Ishikawa (cell line): ENCODE results near the gene NOS3.

Source experiments
- CEBPB ChIP-seq: IDR thresholded peaks from 2 replicates; pipeline ENCODE4 v1.6.1; 2012
- CREB1 ChIP-seq: IDR thresholded peaks from 2 replicates; pipeline ENCODE4 v1.6.1; 2012; ENCODE audit warnings: low read depth
- EGR1 ChIP-seq: IDR thresholded peaks from 2 replicates; pipeline ENCODE4 v1.6.1; 2012
- EP300 ChIP-seq: IDR thresholded peaks from 2 replicates; pipeline ENCODE4 v1.6.1; 2012; ENCODE audit warnings: borderline replicate concordance
- FOXM1 ChIP-seq: IDR thresholded peaks from 2 replicates; pipeline ENCODE4 v1.6.1; 2012; ENCODE audit warnings: low read depth, borderline replicate concordance
- NFIC ChIP-seq: IDR thresholded peaks from 2 replicates; pipeline ENCODE4 v1.6.1; 2012
- RAD21 ChIP-seq: IDR thresholded peaks from 2 replicates; pipeline ENCODE4 v1.6.1; 2012; ENCODE audit warnings: low read depth
- REST ChIP-seq: IDR thresholded peaks from 2 replicates; pipeline ENCODE4 v1.6.1; 2012; ENCODE audit warnings: low read depth, mild to moderate bottlenecking
- TAF1 ChIP-seq: IDR thresholded peaks from 2 replicates; pipeline ENCODE4 v1.6.1; 2012; ENCODE audit warnings: low read depth, mild to moderate bottlenecking
- TCF12 ChIP-seq: IDR thresholded peaks from 2 replicates; pipeline ENCODE4 v1.6.1; 2012; ENCODE audit warnings: low read depth
- TEAD4 ChIP-seq: IDR thresholded peaks from 2 replicates; pipeline ENCODE4 v1.6.1; 2012
- YY1 ChIP-seq: IDR thresholded peaks from 2 replicates; pipeline ENCODE4 v1.6.1; 2012; ENCODE audit warnings: low read depth
- ZBTB7A ChIP-seq: IDR thresholded peaks from 2 replicates; pipeline ENCODE4 v1.6.1; 2012; ENCODE audit warnings: low read depth
- TF ChIP-seq, protein P1 (sequence below): IDR thresholded peaks from 2 replicates; pipeline ENCODE4 v1.6.1; 2012
- TF ChIP-seq, protein P2 (sequence below): IDR thresholded peaks from 2 replicates; pipeline ENCODE4 v1.6.1; 2012

The NOS3 gene

GRCh38 chr7:150999001-150999400 is 8.2 kb downstream of the NOS3 start:
- TF ChIP-seq EGR1 = no peak
- no peak for TF ChIP-seq TCF12
- TF ChIP-seq, protein P1, sequence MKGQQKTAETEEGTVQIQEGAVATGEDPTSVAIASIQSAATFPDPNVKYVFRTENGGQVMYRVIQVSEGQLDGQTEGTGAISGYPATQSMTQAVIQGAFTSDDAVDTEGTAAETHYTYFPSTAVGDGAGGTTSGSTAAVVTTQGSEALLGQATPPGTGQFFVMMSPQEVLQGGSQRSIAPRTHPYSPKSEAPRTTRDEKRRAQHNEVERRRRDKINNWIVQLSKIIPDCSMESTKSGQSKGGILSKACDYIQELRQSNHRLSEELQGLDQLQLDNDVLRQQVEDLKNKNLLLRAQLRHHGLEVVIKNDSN = no peak
- no peak for TF ChIP-seq FOXM1
- TF ChIP-seq YY1 = no peak
- TF ChIP-seq REST = no peak
- TF ChIP-seq ZBTB7A = no peak
- no peak for TF ChIP-seq NFIC
- TF ChIP-seq EP300 = no peak
- no peak for TF ChIP-seq CEBPB
- no peak for TF ChIP-seq CREB1
- no peak for TF ChIP-seq TAF1
- no peak for TF ChIP-seq RAD21
- TF ChIP-seq, protein P2, sequence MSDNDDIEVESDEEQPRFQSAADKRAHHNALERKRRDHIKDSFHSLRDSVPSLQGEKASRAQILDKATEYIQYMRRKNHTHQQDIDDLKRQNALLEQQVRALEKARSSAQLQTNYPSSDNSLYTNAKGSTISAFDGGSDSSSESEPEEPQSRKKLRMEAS = no peak
- no peak for TF ChIP-seq TEAD4

DNA sequence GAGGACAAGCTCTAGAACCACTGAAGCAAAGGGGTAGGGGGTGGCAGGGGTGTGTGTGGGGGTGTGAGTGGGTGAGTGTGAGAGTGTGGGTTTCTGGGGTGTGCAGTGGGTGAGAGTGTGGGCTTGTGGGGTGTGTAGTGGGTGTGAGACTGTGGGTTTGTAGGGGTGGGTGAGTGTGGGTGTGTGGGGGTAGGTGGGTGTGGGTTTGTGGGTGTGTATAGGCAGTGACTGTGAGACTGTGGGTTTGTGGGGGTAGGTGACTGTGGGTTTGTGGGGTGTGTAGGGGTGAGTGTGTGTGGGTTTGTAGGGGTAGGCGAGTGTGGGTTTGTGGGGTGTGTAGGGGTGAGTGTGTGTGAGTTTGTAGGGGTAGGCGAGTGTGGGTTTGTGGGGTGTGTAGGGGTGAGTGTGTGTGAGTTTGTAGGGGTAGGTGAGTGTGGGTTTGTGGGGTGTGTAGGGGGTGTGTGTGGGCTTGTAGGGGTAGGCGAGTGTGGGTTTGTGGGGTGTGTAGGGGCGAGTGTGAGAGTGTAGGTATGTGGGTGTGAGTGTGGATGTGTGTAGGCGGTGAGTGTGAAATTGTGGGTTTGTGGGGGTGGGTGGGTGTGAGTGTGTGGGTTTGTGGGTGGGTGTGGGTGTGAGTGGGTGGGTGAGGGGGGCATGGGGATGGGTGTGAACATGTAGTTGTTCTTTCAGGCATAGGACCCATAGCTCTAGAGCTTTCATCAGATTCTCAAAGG is 8.8 kb downstream of the NOS3 start:
- TF ChIP-seq CREB1 (no peak), FOXM1 (no peak)

GRCh38 chr7:151000897-151001495 is 10.2 kb downstream of the NOS3 start:
- TF ChIP-seq YY1 (no peak), EP300 (no peak), TCF12 (no peak), ZBTB7A (no peak), TAF1 (no peak), FOXM1 (no peak), EGR1 (no peak), CEBPB (no peak), CREB1 (no peak), NFIC (no peak), TEAD4 (no peak), RAD21 (no peak), REST (no peak)
- TF ChIP-seq, protein P2 = no peak
- TF ChIP-seq, protein P1 = no peak

DNA sequence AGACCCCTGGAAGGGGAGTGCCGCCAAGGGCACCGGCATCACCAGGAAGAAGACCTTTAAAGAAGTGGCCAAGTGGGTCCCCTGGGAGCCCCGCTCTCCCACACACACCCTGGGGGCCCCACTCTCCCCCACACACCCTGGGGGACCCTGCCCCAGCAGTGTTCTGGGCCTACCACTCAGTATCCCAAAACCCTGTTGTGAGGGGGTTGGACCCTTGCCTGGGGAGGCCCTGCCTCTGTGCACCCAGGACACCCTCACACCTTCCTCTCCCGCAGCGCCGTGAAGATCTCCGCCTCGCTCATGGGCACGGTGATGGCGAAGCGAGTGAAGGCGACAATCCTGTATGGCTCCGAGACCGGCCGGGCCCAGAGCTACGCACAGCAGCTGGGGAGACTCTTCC is 10.7 kb downstream of the NOS3 start:
- TF ChIP-seq, protein P1 = no peak
- TF ChIP-seq REST = no peak
- no peak for TF ChIP-seq EGR1
- no peak for TF ChIP-seq ZBTB7A
- no peak for TF ChIP-seq TEAD4
- TF ChIP-seq YY1 = no peak
- no peak for TF ChIP-seq TCF12
- TF ChIP-seq FOXM1 = no peak
- no peak for TF ChIP-seq CEBPB
- TF ChIP-seq, protein P2 = no peak
- TF ChIP-seq TAF1 = no peak
- TF ChIP-seq CREB1 = no peak
- TF ChIP-seq RAD21 = no peak
- no peak for TF ChIP-seq EP300
- no peak for TF ChIP-seq NFIC
